SK-N-MC (cell line): Measurements from ENCODE around the gene IL7R.

Experiments used
- EZH2 ChIP-seq: fragments of 200-600 bp; sonication (generic); IDR thresholded peaks from one replicate; pipeline ENCODE4 v1.6.1; 2017; ENCODE audit warnings: antibody characterized with exemption
- FOXP2 ChIP-seq: optimal IDR thresholded peaks from 2 replicates; pipeline ENCODE3; 2011; ENCODE audit warnings: mild to moderate bottlenecking, moderate library complexity; ENCODE audit not compliant: insufficient read depth; ENCODE audit errors: extremely low read length, control extremely low read depth
- POLR2AphosphoS5 ChIP-seq: IDR thresholded peaks from 2 replicates; pipeline ENCODE4 v1.6.1; 2012; ENCODE audit warnings: mild to moderate bottlenecking, low read depth, low read length, borderline replicate concordance

GRCh38 chr5:35884773-35885172 lies 28.1 kb downstream of the IL7R start:
- no peak for TF ChIP-seq FOXP2
- no peak for TF ChIP-seq EZH2
- TF ChIP-seq POLR2AphosphoS5: no peak
